PC-3 (cell line): ENCODE data around the gene TOX3. TPM values are rescaled to one million over a fixed set of nuclear protein-coding genes. Genes with fewer than 3 reads are reported as not detected.

Source experiments
- ATAC-seq: fragments of 200-7000 bp; cut with Tn5 transposase; 2 replicates; pipeline ENCODE4 v1.9.1; 2020; ENCODE audit warnings: mild to moderate bottlenecking, moderate library complexity
- BruUV-seq: library from RNA; stranded (reverse); fragments of 400-500 nt; replicated peaks from 2 replicates; lab custom pipeline; 2021; lab: Mats Ljungman, UMichigan
- CTCF ChIA-PET: fragments of 300-600 bp; sonication (Branson Sonifier 250); formaldehyde crosslinking; loops from one replicate; lab custom pipeline; 2022; ENCODE audit warnings: antibody characterized with exemption; lab: Charles Lee
- POLR2A ChIA-PET: fragments of 300-600 bp; sonication (Branson Sonifier 250); formaldehyde crosslinking; loops from one replicate; lab custom pipeline; 2022; ENCODE audit warnings: antibody characterized with exemption; ENCODE audit not compliant: unreplicated experiment; lab: Charles Lee
- DNase-seq: peaks from one replicate; pipeline ENCODE4 v3.0.0-alpha.2; 2015
- H2AFZ ChIP-seq: fragments of 300-600 bp; sonication (generic); 2 replicates; pipeline ENCODE4 v1.6.0; 2016; ENCODE audit warnings: antibody characterized with exemption, low read length
- H3F3A ChIP-seq: fragments of 300-600 bp; sonication (generic); one replicate; pipeline ENCODE4 v1.6.0; 2017; ENCODE audit warnings: antibody characterized with exemption, low read length, control low read depth, mild to moderate bottlenecking; ENCODE audit not compliant: unreplicated experiment
- H3K27ac ChIP-seq: fragments of 300-600 bp; sonication (generic); 2 replicates; pipeline ENCODE4 v1.5.1; 2016; ENCODE audit warnings: mild to moderate bottlenecking, low read length
- H3K27me3 ChIP-seq: fragments of 300-600 bp; sonication (generic); 2 replicates; pipeline ENCODE4 v1.6.1; 2016; ENCODE audit warnings: low read length, mixed read lengths
- H3K36me3 ChIP-seq: fragments of 300-600 bp; sonication (generic); 2 replicates; pipeline ENCODE4 v1.6.1; 2016; ENCODE audit warnings: low read depth, mixed run types, low read length, mixed read lengths
- H3K4me1 ChIP-seq: fragments of 300-600 bp; sonication (generic); 2 replicates; pipeline ENCODE4 v1.5.1; 2016; ENCODE audit warnings: low read length; ENCODE audit not compliant: insufficient read depth
- H3K4me2 ChIP-seq: fragments of 300-600 bp; sonication (generic); 2 replicates; pipeline ENCODE4 v1.6.0; 2016; ENCODE audit warnings: low read length
- H3K4me3 ChIP-seq: fragments of 300-600 bp; sonication (generic); 2 replicates; pipeline ENCODE4 v1.5.1; 2016; ENCODE audit warnings: mild to moderate bottlenecking, low read length, mixed read lengths
- H3K79me2 ChIP-seq: fragments of 300-600 bp; sonication (generic); 2 replicates; pipeline ENCODE4 v1.6.1; 2017; ENCODE audit warnings: low read length, mixed read lengths
- H3K9ac ChIP-seq: fragments of 300-600 bp; sonication (generic); 2 replicates; pipeline ENCODE4 v1.6.0; 2016; ENCODE audit warnings: mild to moderate bottlenecking, low read length
- H3K9me2 ChIP-seq: fragments of 300-600 bp; sonication (generic); replicated peaks from 2 replicates; pipeline ENCODE4 v1.6.1; 2016; ENCODE audit warnings: mixed run types, low read length, mixed read lengths
- H3K9me3 ChIP-seq: fragments of 300-600 bp; sonication (generic); 2 replicates; pipeline ENCODE4 v1.6.1; 2016; ENCODE audit warnings: low read length, mixed read lengths
- H4K20me1 ChIP-seq: fragments of 300-600 bp; sonication (generic); 2 replicates; pipeline ENCODE4 v1.6.1; 2016; ENCODE audit warnings: low read length, mixed read lengths
- CTCF ChIP-seq: fragments of 300-600 bp; sonication (generic); conservative IDR thresholded peaks from 2 replicates; pipeline ENCODE4 v1.5.1; 2017; ENCODE audit warnings: antibody characterized with exemption, low read depth, mild to moderate bottlenecking, low read length
- EZH2 ChIP-seq: fragments of 300-600 bp; sonication (generic); IDR thresholded peaks from one replicate; pipeline ENCODE4 v1.6.1; 2017; ENCODE audit warnings: antibody characterized with exemption, mild to moderate bottlenecking, low read length; ENCODE audit not compliant: unreplicated experiment
- EZH2phosphoT487 ChIP-seq: fragments of 300-600 bp; sonication (generic); IDR thresholded peaks from 2 replicates; pipeline ENCODE4 v1.6.1; 2018; ENCODE audit warnings: mild to moderate bottlenecking, antibody characterized with exemption, low read length, borderline replicate concordance
- intact Hi-C: fragments of 100-400 bp; cut with micrococcal nuclease; formaldehyde crosslinking; loops from 2 replicates; pipeline ENCODE4 v1.9.0; 2023
- total RNA-seq: library from RNA; depleted of rRNA; stranded (reverse); fragments of >200 nt; gene quantifications from 2 replicates; pipeline ENCODE4 v1.2.3, GENCODE V29; 2014

The TOX3 gene
- total RNA-seq, 1 experiment from 2014 or later = not detected

DNA sequence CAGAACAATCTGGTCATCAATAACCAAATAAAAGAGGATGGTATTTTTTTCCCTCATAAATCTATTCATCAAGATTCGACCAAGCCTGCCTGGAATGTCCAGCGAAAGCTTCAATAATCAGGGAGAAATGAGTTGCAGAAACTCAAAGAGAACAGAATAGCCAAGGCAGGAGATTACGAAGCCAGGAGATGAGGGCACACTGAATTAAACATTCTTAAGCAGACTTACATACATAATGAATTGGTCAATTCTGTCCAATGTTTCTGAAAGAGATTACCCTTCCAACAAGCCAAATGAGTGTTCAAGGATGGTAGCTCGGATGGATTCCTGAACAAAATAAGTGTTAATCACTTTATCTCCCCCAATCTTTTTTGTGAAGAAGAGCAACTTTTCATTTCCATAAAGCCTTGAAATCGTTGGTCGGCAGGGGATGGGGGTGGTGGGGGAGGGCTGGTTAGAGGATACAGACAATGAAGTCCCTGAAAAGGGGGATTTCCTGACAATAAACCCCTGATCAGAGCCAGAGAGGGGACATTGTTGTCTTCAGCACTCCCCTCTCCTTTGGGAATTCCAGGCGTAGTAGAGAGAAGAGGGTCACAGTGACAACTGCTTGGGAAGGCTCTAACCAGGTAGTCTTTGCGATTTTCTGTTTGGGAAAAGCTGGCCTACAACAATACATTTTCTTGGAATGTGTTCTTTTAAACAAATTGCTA lies 20.7 kb downstream of the TOX3 start:
- ATAC-seq (no peak), DNase-seq (no peak)
- no peaks in the 10 kb centered on the region for H3F3A ChIP-seq
- intact Hi-C loops = no loop called here
- no peaks in the 10 kb centered on the region for H3K79me2 ChIP-seq
- POLR2A ChIA-PET = no interaction called here
- H3K9me3 ChIP-seq = no peaks in the 10 kb centered on the region
- no peak for TF ChIP-seq EZH2phosphoT487
- no peak for TF ChIP-seq EZH2
- no peak for TF ChIP-seq CTCF
- H3K9ac ChIP-seq = no peak overlapping the region
- H3K4me1 ChIP-seq = no peaks in the 10 kb centered on the region
- no peak overlapping the region for H3K27ac ChIP-seq
- no peak overlapping the region for H3K4me2 ChIP-seq
- no peaks in the 10 kb centered on the region for H3K9me2 ChIP-seq
- no peak overlapping the region for H3K4me3 ChIP-seq
- no peaks in the 10 kb centered on the region for H3K27me3 ChIP-seq
- BruUV-seq = no TSS peak
- H4K20me1 ChIP-seq = no peaks in the 10 kb centered on the region
- no peaks in the 10 kb centered on the region for H3K36me3 ChIP-seq
- CTCF ChIA-PET = no interaction called here
- no peak overlapping the region for H2AFZ ChIP-seq

DNA sequence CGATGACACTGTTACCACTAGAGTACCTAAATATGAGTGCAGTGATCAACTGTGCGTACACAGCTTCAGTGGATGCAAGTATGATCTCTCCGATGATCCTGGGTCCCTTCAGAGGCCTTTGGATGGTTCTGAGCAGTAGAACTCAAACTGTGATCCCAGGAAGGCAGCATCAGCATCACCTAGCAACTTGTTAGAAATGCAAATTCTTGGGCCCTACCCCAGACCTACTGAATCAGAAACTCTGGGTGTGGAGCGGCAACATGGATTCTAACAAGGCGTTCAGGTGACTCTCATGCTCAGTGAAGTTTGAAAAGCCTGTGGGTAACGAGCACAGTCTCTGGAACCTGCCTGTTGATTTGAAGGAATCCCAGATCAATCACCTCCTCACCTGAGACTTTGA lies 25.4 kb downstream of the TOX3 start:
- no peak overlapping the region for H3K4me3 ChIP-seq
- BruUV-seq = no TSS peak
- TF ChIP-seq EZH2 = no peak
- no peak for TF ChIP-seq CTCF
- TF ChIP-seq EZH2phosphoT487 = no peak
- no peaks in the 10 kb centered on the region for H3K9me3 ChIP-seq
- H3K9me2 ChIP-seq = no peaks in the 10 kb centered on the region
- intact Hi-C loops = no loop called here
- no peaks in the 10 kb centered on the region for H3F3A ChIP-seq
- ChIA-PET POLR2A (no interaction called here), CTCF (no interaction called here)
- no peak overlapping the region for H3K9ac ChIP-seq
- no peaks in the 10 kb centered on the region for H3K79me2 ChIP-seq
- H3K27ac ChIP-seq = no peak overlapping the region
- no peaks in the 10 kb centered on the region for H3K4me1 ChIP-seq
- DNase-seq = no peak
- no peaks in the 10 kb centered on the region for H3K36me3 ChIP-seq
- ATAC-seq = no peak
- H2AFZ ChIP-seq = no peak overlapping the region
- no peaks in the 10 kb centered on the region for H3K27me3 ChIP-seq
- no peaks in the 10 kb centered on the region for H4K20me1 ChIP-seq
- no peak overlapping the region for H3K4me2 ChIP-seq

DNA sequence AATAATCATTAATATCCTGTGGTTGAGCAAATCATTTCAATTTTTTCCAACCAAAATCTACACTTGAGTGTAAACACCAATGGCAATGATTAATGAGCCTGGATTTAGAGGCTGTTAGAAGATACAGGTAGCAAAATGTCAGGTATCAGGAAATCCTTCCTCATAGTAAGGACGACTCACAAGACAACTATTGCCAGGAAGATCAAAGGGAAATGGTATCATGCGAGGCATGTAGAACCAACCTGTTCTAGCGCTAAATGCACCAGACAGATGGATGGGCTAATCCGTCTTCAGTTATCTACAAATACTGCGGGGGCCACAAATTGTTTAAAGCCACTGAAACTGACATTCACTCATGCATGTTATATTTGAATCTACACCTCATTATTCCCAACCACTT lies 28.1 kb downstream of the TOX3 start:
- H3K36me3 ChIP-seq = no peaks in the 10 kb centered on the region
- CTCF ChIA-PET = no interaction called here
- intact Hi-C loops = no loop called here

More for the DNA sequence above, 28.1 kb downstream of the TOX3 start:
- no peak for ATAC-seq
- no TSS peak for BruUV-seq
- Histone ChIP-seq H3K4me3 (no peak overlapping the region), H3K9me3 (no peaks in the 10 kb centered on the region), H3K9ac (no peak overlapping the region), H3K27me3 (no peaks in the 10 kb centered on the region), H4K20me1 (no peaks in the 10 kb centered on the region), H3K79me2 (no peaks in the 10 kb centered on the region), H3K27ac (no peak overlapping the region), H3K4me2 (no peak overlapping the region), H3K9me2 (no peaks in the 10 kb centered on the region), H3K4me1 (no peaks in the 10 kb centered on the region), H2AFZ (no peak overlapping the region), H3F3A (no peaks in the 10 kb centered on the region)
- DNase-seq = no peak
- POLR2A ChIA-PET = no interaction called here
- TF ChIP-seq EZH2phosphoT487 (no peak), EZH2 (no peak), CTCF (no peak)
